Mammary epithelial cell (primary cell): ENCODE results near the gene CNTNAP2.

Experiments used
- EZH2 ChIP-seq: IDR thresholded peaks from 2 replicates; pipeline ENCODE4 v1.6.1; 2012; ENCODE audit warnings: low read length, inconsistent platforms, borderline replicate concordance
- TF ChIP-seq, protein P1 (sequence below), 2 donors: IDR thresholded peaks in 1 of 2; conservative IDR thresholded peaks in 1 of 2; 2 replicates each; pipeline ENCODE4 v1.5.1; 2011 to 2012; ENCODE audit warnings: inconsistent platforms in 2 of 2, low read length in 2 of 2, mild to moderate bottlenecking in 2 of 2, control low read depth in 1 of 2, low read depth in 1 of 2; ENCODE audit not compliant: insufficient read depth in 1 of 2; ENCODE audit errors: extremely low read depth in 1 of 2

DNA sequence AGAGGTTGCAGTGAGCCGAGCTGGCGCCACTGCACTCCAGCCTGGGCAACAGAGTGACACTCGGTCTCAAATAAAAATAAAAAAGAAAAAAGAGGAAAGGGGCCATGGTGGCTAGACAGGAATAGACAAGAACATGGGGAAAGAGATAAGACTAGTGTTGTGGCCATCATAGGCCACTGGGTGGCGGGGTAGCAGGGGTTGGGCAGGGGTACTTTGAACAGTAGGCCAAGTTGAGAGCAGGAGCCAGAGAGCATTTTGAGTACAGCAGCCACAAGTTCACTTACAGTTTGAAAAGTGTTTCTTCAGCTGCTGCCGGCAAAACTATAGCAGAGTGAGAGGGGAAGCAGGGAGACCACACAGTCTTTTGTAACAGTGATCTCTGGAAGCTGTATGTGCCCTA, 656.0 kb downstream of the CNTNAP2 start:
- TF ChIP-seq EZH2 = no peak
- TF ChIP-seq, protein P1, sequence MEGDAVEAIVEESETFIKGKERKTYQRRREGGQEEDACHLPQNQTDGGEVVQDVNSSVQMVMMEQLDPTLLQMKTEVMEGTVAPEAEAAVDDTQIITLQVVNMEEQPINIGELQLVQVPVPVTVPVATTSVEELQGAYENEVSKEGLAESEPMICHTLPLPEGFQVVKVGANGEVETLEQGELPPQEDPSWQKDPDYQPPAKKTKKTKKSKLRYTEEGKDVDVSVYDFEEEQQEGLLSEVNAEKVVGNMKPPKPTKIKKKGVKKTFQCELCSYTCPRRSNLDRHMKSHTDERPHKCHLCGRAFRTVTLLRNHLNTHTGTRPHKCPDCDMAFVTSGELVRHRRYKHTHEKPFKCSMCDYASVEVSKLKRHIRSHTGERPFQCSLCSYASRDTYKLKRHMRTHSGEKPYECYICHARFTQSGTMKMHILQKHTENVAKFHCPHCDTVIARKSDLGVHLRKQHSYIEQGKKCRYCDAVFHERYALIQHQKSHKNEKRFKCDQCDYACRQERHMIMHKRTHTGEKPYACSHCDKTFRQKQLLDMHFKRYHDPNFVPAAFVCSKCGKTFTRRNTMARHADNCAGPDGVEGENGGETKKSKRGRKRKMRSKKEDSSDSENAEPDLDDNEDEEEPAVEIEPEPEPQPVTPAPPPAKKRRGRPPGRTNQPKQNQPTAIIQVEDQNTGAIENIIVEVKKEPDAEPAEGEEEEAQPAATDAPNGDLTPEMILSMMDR (conservative IDR thresholded peaks at IDR 0.05 in 1 of 2, IDR thresholded peaks at IDR 0.05 in 1 of 2; ENCODE audit: extremely low read depth in 1 of 2, insufficient read depth in 1 of 2, low read depth in 1 of 2, low read length in 2 of 2) = no peak
